PC-3 (cell line): ENCODE data around the gene SH3BP4.

Experiments used
- CTCF ChIP-seq: fragments of 300-600 bp; sonication (generic); conservative IDR thresholded peaks from 2 replicates; pipeline ENCODE4 v1.5.1; 2017; ENCODE audit warnings: antibody characterized with exemption, low read depth, mild to moderate bottlenecking, low read length
- EZH2 ChIP-seq: fragments of 300-600 bp; sonication (generic); IDR thresholded peaks from one replicate; pipeline ENCODE4 v1.6.1; 2017; ENCODE audit warnings: antibody characterized with exemption, mild to moderate bottlenecking, low read length; ENCODE audit not compliant: unreplicated experiment

DNA sequence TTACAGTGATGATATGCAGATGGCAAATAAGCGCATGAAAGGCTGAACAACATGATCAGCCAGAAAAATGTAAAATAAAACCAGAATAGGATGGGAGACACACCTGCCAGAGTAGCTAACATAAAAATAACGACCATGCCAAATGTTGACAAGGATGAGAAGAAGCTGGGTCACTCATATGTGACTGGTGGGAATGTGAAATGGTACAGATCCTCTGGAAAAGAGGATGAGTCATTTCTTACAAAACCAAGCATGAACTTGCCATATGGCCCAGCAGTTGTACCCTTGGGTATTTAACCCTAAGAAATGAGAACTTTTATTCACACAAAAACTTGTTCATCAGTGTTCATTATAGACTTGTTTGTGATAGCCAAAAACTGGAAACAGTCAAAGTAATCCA lies 143.8 kb downstream of the SH3BP4 start:
- no peak for TF ChIP-seq CTCF
- TF ChIP-seq EZH2 = no peak
